ENCODE data around the gene PKP2.

DNA sequence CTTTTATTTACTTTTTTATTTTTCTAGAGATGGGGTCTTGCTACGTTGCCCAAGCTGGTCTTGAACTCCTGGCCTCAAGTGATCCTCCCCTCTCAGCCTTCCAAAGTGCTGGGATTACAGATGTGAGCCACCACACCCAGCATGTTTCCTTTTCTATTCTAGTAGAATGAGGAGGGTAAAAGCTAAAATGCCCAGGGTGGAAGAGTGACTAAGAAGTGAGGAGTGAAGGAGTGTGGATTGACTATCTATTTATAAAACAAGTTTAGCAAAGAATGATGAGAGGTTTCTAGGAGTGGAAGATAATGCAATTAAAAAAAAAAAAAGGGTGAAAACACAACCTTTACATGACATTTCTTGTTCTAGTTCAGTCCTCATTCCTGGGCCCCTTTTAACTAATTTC lies 29.8 kb upstream of the PKP2 start:
- TF ChIP-seq, protein P1, sequence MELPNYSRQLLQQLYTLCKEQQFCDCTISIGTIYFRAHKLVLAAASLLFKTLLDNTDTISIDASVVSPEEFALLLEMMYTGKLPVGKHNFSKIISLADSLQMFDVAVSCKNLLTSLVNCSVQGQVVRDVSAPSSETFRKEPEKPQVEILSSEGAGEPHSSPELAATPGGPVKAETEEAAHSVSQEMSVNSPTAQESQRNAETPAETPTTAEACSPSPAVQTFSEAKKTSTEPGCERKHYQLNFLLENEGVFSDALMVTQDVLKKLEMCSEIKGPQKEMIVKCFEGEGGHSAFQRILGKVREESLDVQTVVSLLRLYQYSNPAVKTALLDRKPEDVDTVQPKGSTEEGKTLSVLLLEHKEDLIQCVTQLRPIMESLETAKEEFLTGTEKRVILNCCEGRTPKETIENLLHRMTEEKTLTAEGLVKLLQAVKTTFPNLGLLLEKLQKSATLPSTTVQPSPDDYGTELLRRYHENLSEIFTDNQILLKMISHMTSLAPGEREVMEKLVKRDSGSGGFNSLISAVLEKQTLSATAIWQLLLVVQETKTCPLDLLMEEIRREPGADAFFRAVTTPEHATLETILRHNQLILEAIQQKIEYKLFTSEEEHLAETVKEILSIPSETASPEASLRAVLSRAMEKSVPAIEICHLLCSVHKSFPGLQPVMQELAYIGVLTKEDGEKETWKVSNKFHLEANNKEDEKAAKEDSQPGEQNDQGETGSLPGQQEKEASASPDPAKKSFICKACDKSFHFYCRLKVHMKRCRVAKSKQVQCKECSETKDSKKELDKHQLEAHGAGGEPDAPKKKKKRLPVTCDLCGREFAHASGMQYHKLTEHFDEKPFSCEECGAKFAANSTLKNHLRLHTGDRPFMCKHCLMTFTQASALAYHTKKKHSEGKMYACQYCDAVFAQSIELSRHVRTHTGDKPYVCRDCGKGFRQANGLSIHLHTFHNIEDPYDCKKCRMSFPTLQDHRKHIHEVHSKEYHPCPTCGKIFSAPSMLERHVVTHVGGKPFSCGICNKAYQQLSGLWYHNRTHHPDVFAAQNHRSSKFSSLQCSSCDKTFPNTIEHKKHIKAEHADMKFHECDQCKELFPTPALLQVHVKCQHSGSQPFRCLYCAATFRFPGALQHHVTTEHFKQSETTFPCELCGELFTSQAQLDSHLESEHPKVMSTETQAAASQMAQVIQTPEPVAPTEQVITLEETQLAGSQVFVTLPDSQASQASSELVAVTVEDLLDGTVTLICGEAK (IDR thresholded peaks at IDR 0.05) = no peak
- TF ChIP-seq, protein P1 (CRISPR knock-in tag; IDR thresholded peaks at IDR 0.05) = no peak
- TF ChIP-seq, protein P2, sequence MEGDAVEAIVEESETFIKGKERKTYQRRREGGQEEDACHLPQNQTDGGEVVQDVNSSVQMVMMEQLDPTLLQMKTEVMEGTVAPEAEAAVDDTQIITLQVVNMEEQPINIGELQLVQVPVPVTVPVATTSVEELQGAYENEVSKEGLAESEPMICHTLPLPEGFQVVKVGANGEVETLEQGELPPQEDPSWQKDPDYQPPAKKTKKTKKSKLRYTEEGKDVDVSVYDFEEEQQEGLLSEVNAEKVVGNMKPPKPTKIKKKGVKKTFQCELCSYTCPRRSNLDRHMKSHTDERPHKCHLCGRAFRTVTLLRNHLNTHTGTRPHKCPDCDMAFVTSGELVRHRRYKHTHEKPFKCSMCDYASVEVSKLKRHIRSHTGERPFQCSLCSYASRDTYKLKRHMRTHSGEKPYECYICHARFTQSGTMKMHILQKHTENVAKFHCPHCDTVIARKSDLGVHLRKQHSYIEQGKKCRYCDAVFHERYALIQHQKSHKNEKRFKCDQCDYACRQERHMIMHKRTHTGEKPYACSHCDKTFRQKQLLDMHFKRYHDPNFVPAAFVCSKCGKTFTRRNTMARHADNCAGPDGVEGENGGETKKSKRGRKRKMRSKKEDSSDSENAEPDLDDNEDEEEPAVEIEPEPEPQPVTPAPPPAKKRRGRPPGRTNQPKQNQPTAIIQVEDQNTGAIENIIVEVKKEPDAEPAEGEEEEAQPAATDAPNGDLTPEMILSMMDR (IDR thresholded peaks at IDR 0.05 in 2 of 3, conservative IDR thresholded peaks at IDR 0.05 in 1 of 3; ENCODE audit: insufficient read depth in 2 of 3, low read depth in 1 of 3, low read length in 3 of 3) = no peak
- TF ChIP-seq GTF2F1 (IDR thresholded peaks at IDR 0.05; ENCODE audit: low read depth, low read length) (no peak), LARP7 (IDR thresholded peaks at IDR 0.05) (no peak), CCAR2 (IDR thresholded peaks at IDR 0.05; ENCODE audit: low read depth, low read length) (no peak), CREB1 (IDR thresholded peaks at IDR 0.05) (no peak), CREB1 (CRISPR knock-in tag; IDR thresholded peaks at IDR 0.05) (no peak), STAG1 (CRISPR knock-in tag; IDR thresholded peaks at IDR 0.05; ENCODE audit: borderline replicate concordance) (no peak)
- TF ChIP-seq, protein P3, sequence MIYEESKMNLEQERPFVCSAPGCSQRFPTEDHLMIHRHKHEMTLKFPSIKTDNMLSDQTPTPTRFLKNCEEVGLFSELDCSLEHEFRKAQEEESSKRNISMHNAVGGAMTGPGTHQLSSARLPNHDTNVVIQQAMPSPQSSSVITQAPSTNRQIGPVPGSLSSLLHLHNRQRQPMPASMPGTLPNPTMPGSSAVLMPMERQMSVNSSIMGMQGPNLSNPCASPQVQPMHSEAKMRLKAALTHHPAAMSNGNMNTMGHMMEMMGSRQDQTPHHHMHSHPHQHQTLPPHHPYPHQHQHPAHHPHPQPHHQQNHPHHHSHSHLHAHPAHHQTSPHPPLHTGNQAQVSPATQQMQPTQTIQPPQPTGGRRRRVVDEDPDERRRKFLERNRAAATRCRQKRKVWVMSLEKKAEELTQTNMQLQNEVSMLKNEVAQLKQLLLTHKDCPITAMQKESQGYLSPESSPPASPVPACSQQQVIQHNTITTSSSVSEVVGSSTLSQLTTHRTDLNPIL (CRISPR knock-in tag; IDR thresholded peaks at IDR 0.05) = no peak
- TF ChIP-seq, protein P4, sequence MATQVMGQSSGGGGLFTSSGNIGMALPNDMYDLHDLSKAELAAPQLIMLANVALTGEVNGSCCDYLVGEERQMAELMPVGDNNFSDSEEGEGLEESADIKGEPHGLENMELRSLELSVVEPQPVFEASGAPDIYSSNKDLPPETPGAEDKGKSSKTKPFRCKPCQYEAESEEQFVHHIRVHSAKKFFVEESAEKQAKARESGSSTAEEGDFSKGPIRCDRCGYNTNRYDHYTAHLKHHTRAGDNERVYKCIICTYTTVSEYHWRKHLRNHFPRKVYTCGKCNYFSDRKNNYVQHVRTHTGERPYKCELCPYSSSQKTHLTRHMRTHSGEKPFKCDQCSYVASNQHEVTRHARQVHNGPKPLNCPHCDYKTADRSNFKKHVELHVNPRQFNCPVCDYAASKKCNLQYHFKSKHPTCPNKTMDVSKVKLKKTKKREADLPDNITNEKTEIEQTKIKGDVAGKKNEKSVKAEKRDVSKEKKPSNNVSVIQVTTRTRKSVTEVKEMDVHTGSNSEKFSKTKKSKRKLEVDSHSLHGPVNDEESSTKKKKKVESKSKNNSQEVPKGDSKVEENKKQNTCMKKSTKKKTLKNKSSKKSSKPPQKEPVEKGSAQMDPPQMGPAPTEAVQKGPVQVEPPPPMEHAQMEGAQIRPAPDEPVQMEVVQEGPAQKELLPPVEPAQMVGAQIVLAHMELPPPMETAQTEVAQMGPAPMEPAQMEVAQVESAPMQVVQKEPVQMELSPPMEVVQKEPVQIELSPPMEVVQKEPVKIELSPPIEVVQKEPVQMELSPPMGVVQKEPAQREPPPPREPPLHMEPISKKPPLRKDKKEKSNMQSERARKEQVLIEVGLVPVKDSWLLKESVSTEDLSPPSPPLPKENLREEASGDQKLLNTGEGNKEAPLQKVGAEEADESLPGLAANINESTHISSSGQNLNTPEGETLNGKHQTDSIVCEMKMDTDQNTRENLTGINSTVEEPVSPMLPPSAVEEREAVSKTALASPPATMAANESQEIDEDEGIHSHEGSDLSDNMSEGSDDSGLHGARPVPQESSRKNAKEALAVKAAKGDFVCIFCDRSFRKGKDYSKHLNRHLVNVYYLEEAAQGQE (IDR thresholded peaks at IDR 0.05; ENCODE audit: borderline replicate concordance) = no peak
- TF ChIP-seq, protein P4 (CRISPR knock-in tag; IDR thresholded peaks at IDR 0.05; ENCODE audit: low read depth) = no peak
